DMS 273 (cell line): Measurements from ENCODE around the gene CCDC74A.
"Not testable (repeated sequence)": the region's sequence is repeated elsewhere in the genome, so short reads cannot be mapped to it uniquely, and the experiment has no call there.

Experiments
- DNase-seq: peaks from one replicate; lab custom pipeline; 2025; ENCODE audit not compliant: unreplicated experiment; lab: John Stamatoyannopoulos, UW

The CCDC74A gene

DNA sequence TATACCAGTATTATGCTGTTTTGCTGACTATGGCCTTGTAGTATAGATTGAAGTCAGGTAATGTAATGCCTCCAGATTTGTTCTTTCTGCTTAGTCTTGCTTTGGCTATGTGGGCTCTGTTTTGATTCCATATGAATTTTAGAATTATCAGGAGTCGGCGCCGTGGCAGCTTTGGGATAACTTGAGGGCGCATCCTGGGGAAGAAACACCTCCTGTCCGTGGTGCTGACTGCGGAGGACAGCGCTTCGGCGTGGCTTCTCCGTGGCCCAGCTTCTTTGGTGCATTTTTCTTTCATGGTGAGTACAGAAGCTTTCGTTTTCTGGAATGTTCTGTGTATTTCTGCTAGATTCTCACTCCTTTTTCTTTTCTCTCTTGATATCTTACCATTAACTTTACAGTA, 25.2 kb downstream of the CCDC74A start:
- no peak for DNase-seq

DNA sequence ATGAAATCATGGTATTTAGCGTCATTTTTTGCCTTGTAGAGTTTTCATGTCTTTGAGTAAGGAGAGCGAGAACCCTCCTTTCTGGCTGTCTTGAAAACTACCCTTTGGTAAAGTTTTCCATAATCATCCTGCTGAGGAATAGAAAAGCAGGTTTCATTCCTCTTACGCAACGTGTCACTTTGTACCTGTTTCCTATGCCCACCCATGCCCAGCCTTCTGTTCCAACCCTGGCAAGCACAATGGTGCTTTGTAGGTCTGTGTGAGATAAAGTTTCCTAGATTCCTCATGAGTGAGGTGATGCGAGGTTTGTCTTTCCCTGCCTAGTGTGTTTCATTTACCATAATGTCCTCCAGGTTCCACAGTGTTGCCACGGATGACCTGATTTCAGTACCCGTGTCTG, 29.3 kb downstream of the CCDC74A start:
- no peak for DNase-seq

DNA sequence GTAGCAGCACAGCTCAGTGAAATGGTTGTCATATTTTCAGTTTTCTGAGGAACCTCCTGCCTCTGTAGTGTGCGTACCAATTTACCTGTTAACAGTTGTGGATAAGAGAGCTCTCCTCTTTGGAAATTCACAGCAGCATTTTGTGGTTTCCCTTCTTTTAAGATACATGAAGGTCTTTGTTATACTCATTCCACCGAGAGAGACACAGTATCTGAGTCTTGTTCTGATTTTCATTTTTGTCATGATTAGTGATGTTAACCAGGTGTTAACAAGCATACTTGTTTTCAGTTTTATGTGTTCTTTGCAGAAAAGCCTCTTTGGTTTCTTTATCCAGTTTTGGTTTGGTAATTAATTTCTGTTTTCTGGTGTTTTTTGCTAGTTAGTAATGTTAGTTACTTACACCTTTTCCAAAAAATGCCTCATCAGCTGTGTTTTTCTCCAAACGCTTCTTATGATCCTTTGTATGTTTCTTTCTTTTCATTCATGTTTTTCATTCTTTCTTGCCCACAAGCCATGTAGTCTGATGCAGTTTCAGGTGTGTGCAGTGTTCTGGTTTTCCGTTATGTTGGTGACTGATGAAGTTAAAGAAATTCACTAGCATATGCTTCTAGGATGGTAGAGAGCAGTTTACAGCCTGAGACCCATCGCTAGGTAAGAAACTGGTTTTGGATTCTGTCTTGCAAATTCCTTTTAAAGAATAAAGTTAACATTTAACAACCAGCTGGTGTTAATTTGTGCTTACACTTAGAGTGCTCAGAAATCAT, 30.1 kb downstream of the CCDC74A start:
- no peak for DNase-seq

DNA sequence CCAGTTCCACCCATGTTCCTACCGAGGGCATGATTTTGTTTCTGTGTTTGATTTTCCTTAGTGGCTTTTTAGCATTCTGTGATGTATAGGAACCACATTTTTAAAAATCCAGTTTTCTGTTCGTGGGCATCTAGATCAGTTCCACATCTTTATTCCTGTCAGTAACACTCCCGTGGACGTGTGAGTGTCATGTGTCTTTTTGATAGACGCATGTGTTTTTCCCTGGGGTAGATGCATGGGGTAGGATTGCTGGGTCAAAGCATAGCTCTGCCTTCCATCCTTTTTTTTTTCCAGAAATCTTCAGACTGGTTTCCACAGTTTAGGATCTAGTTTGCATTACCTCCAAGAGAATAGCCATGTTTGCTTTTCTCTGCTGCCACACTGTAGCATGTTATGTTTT, 38.7 kb downstream of the CCDC74A start:
- DNase-seq, result no peak

DNA sequence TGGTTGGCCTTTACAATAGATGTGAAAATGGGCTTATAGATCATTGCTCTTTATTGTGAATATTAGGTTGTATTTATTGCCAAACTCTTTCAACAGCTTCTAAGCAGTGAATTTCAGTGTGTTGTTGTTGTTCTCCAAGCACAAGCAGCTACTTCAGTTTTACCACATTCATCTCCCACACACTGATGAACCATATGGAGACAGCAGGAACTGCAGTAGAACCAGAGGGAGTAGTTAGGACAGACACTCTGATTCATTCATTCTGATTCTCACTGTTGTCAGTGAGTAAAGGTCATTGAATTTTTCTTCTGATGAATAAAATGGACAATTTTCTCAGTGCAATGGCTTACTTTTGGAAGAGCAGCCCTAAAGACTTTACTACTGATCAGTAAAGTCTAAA, 40.2 kb downstream of the CCDC74A start:
- peak; percentile 18 for DNase-seq

DNA sequence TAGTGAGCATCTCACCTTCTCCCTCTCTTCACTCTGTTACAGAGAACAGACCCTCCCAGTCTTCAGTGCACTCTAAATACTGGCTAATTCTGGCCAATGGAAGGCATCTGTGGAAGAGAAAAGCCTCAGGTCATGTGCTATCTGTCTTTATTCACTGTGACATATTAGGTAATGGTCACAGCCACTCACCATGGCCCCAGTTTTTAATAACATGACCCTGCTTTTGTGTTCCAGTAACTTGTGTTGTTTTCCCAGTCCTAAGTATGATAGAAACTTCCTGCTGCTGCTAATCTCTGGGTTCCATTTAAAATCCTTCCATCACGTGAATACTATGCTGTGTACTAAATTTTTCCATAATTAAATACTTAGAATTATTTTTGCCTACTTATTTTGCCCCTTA, 40.7 kb downstream of the CCDC74A start:
- DNase-seq, result not testable (repeated sequence)

DNA sequence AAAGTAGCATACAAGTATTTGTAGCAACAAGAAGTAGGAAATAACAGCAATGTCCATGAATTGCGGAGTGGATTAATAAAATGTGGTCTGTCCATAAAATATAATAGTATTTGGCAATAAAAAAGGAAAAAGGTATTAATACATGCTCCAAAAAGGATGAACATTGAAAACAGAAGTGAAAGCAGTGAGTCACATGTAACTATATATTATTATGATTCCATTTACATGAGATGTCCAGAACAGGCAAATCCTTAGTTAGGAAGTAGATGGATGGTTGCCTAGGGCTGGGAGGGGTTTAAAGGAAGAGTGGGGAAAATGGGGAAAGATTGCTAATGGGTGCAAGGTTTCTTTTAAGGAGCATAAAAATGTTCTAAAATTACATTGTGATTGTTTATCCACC, 44.5 kb downstream of the CCDC74A start:
- DNase-seq, result no peak

DNA sequence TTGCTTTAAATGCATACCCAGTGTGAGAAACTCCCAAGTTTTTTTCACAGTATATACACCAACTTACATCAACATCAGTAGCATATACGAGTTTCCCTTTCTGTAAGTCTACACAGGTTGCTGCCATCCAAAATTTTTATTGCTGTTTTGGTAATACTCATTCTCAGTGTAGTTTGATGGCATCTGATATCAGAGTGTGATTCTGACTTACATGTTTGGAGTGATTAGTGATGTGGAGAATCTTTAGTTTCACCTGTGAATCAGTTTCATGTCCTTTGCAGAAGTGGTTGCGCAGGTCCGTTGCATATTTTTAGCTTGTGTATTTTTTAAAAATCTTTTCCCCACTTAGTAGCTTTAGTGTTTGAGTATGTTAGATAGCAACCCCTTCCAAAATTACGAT, 50.1 kb downstream of the CCDC74A start:
- no peak for DNase-seq

DNA sequence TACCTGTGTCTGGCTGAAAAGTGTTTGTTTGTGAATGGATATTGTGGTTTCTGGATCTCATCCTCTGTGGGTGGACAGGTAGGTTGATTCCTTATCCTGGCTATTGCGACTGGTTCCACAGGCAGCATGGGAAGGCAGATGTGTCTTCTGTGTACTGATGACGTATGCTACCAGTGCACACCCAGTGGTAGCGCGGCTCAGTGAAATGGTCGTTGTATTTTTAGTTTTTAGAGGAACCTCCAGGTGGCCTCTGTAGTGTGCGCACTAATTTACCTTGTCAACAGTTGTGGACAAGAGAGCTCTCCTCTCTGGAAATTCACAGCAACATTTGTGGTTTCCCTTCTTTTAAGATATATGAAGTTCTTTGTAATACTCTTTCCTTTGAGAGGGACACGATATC, 52.5 kb downstream of the CCDC74A start:
- no peak for DNase-seq
